ENCODE results near the gene NACC2.

DNA sequence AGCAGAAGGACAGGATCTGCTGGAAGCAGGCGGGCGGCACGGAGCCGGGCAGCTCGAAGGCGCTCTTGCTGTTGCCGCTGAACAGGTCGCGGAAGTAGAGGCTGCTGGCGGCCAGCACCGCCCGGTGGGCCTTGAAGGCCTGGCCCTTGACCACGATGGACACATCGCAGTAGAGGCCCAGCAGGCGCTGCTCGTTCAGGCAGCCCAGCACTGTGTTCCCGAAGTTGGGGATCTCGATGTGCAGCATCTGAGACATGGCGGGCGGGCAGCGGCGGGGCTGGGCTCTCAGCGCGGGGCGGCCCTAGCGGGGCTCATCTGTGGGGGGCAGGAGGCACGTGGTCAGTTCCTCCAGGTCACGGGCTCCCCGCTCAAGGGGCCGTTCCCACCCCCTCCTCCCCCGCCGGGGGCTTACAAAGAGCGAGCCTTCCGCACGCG, 44.8 kb downstream of the NACC2 start:
- no peak for TF ChIP-seq CTCF (IDR thresholded peaks at IDR 0.05; ENCODE audit: low read depth, low read length)
- TF ChIP-seq EZH2phosphoT487 (IDR thresholded peaks at IDR 0.05; ENCODE audit: low read depth), result no peak

All from OCI-LY3 (cell line).